ENCODE data around the gene NEFH. TPM values are rescaled to one million over a fixed set of nuclear protein-coding genes. Genes with fewer than 3 reads are reported as not detected.
A peak's percentile ranks its signal among the peaks of the same experiment; 100 is the strongest.

The NEFH gene
- total RNA-seq, 1 donor from 2014 or later: 0.69 TPM

DNA sequence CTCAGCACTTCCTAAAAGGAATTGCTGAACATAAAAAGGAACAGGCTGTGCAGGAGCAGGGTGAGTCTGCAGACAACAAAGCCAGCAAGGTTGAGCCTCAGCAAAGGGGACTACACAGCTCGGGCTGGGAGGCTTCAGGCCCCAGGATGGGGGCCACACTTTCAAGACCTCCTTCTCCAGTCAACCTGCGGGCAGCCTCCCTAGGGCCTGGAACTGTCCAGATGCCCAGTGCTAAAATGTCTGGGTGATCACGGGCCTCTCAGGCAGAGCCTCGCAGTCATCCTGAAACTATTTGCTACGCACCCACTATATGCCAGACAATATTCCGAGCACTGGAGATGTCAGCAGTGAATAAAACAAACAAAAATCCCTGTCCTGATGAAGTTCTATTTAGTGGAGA lies 3.9 kb upstream of the NEFH start:
- TF ChIP-seq, protein P1, sequence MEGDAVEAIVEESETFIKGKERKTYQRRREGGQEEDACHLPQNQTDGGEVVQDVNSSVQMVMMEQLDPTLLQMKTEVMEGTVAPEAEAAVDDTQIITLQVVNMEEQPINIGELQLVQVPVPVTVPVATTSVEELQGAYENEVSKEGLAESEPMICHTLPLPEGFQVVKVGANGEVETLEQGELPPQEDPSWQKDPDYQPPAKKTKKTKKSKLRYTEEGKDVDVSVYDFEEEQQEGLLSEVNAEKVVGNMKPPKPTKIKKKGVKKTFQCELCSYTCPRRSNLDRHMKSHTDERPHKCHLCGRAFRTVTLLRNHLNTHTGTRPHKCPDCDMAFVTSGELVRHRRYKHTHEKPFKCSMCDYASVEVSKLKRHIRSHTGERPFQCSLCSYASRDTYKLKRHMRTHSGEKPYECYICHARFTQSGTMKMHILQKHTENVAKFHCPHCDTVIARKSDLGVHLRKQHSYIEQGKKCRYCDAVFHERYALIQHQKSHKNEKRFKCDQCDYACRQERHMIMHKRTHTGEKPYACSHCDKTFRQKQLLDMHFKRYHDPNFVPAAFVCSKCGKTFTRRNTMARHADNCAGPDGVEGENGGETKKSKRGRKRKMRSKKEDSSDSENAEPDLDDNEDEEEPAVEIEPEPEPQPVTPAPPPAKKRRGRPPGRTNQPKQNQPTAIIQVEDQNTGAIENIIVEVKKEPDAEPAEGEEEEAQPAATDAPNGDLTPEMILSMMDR (IDR thresholded peaks at IDR 0.05; ENCODE audit: unreplicated experiment): no peak
- Mint-ChIP-seq H3K4me1 (ENCODE audit: low read depth) (peaks cover 4% of the 10 kb centered on the region), H3K4me3 (ENCODE audit: low read depth) (no peak overlapping the region), H3K36me3 (ENCODE audit: insufficient read depth) (no peaks in the 10 kb centered on the region), H3K27ac (no peak overlapping the region), H3K27me3 (peaks cover 74% of the 10 kb centered on the region), H3K9me3 (ENCODE audit: low read depth) (no peaks in the 10 kb centered on the region)
- DNase-seq (ENCODE audit: low spot score, unreplicated experiment): no peak

DNA sequence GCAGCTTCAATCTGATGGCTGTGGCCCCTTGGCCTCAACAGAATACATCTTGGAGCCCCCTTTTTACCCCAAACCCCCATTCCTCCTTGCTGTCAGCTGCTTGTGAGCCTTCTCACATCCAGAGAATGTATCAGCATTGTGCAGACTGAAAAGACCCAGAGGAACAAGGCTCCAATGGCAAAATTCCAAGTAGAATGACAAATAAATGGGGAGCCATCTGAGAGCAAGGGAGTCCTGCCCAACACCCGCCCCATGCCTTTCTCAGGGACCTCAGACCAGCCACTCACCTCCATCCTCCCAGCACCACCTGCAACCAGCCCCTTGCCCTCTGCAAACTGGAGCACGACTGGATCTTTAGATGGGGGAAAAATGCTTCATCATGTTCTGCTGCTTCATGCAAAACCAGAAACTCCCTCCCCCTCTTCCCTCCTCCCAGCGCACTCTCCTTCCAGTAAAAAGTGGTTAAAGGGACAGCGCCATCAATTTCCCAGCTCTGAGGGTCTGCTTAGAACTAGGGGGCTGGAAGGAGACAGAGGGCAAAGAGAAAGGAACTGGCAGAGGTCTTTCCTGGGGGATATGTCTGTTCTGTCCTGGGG lies 2.2 kb upstream of the NEFH start:
- TF ChIP-seq, protein P1 (IDR thresholded peaks at IDR 0.05; ENCODE audit: unreplicated experiment): no peak
- Mint-ChIP-seq H3K9me3 (ENCODE audit: low read depth) (peaks cover 3% of the 10 kb centered on the region), H3K36me3 (ENCODE audit: insufficient read depth) (peaks cover 2% of the 10 kb centered on the region), H3K4me1 (ENCODE audit: low read depth) (peaks cover 13% of the 10 kb centered on the region), H3K27ac (no peak overlapping the region), H3K27me3 (peaks cover 75% of the 10 kb centered on the region), H3K4me3 (ENCODE audit: low read depth) (no peak overlapping the region)
- DNase-seq (ENCODE audit: low spot score, unreplicated experiment): no peak

DNA sequence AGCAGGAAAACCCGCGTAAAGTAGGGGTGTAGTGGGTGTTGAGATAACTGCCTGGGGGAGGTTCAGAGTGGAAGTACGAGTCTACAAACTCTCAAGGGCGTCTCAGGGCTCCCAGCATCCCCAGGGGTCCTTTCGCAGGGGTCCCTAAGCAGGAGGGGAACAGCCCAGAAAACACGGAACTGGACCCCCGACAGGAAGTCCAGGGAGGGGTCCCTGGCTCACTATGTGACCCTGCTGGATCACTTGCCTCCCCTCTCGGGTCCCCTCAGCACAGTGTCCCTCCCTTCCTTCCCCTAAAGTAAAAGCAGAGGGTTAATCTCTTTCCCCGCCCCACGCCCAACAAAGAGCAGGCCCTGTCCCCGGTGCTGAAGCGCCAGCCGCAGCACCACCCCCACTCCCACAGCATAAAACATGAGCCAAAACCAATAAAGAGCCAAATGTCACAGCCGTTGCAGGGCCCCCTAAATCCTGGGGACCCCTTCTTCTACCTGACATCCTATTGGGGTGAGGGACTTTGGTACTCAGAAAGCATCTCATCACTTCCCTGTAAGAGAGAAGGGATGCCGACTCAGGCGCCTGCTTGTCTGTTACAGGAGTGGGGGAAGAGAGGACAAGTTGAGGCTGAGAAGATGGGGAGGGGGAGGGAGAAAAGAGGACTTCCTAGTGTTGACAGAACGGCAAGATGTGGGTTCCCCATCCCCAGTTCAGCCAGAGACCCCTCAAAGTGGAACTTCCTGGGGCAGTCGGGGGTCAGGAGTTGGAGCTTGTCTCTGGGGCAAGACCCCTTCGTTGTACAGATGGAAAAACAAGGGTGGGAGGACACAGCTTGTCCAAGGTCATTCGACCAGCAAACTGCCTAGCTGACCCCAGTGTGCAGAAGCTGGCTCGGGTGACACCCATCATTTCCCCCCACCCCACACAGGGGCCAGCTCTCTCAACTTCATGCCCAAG lies 1.4 kb upstream of the NEFH start:
- H3K36me3 Mint-ChIP-seq (ENCODE audit: insufficient read depth): peaks cover 2% of the 10 kb centered on the region
- no peak overlapping the region for H3K27ac Mint-ChIP-seq
- H3K27me3 Mint-ChIP-seq: peaks cover 74% of the 10 kb centered on the region
- peaks cover 13% of the 10 kb centered on the region for H3K4me1 Mint-ChIP-seq (ENCODE audit: low read depth)
- TF ChIP-seq, protein P1 (IDR thresholded peaks at IDR 0.05; ENCODE audit: unreplicated experiment): no peak
- H3K4me3 Mint-ChIP-seq (ENCODE audit: low read depth): no peak overlapping the region
- no peak for DNase-seq (ENCODE audit: low spot score, unreplicated experiment)
- H3K9me3 Mint-ChIP-seq (ENCODE audit: low read depth): peaks cover 3% of the 10 kb centered on the region

DNA sequence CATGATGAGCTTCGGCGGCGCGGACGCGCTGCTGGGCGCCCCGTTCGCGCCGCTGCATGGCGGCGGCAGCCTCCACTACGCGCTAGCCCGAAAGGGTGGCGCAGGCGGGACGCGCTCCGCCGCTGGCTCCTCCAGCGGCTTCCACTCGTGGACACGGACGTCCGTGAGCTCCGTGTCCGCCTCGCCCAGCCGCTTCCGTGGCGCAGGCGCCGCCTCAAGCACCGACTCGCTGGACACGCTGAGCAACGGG lies 169 bp downstream of the NEFH start:
- peaks cover 13% of the 10 kb centered on the region for H3K4me1 Mint-ChIP-seq (ENCODE audit: low read depth)
- no peak for DNase-seq (ENCODE audit: low spot score, unreplicated experiment)
- no peak overlapping the region for H3K4me3 Mint-ChIP-seq (ENCODE audit: low read depth)
- H3K27me3 Mint-ChIP-seq: peaks cover 66% of the 10 kb centered on the region
- H3K9me3 Mint-ChIP-seq (ENCODE audit: low read depth): peaks cover 3% of the 10 kb centered on the region
- H3K27ac Mint-ChIP-seq: no peak overlapping the region
- peaks cover 2% of the 10 kb centered on the region for H3K36me3 Mint-ChIP-seq (ENCODE audit: insufficient read depth)
- TF ChIP-seq, protein P1 (IDR thresholded peaks at IDR 0.05; ENCODE audit: unreplicated experiment): no peak

DNA sequence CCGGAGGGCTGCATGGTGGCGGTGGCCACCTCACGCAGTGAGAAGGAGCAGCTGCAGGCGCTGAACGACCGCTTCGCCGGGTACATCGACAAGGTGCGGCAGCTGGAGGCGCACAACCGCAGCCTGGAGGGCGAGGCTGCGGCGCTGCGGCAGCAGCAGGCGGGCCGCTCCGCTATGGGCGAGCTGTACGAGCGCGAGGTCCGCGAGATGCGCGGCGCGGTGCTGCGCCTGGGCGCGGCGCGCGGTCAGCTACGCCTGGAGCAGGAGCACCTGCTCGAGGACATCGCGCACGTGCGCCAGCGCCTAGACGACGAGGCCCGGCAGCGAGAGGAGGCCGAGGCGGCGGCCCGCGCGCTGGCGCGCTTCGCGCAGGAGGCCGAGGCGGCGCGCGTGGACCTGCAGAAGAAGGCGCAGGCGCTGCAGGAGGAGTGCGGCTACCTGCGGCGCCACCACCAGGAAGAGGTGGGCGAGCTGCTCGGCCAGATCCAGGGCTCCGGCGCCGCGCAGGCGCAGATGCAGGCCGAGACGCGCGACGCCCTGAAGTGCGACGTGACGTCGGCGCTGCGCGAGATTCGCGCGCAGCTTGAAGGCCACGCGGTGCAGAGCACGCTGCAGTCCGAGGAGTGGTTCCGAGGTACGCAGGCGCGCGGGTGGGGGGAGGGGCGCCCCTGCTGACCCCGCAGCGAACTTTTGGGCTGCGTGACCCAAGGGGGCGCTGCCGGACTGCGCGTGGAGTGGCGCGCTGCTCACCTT lies 670 bp downstream of the NEFH start:
- no peak for DNase-seq (ENCODE audit: low spot score, unreplicated experiment)
- Mint-ChIP-seq H3K36me3 (ENCODE audit: insufficient read depth) (peaks cover 2% of the 10 kb centered on the region), H3K27ac (no peak overlapping the region), H3K27me3 (peaks cover 60% of the 10 kb centered on the region), H3K4me3 (ENCODE audit: low read depth) (peak overlapping the region; percentile 61), H3K4me1 (ENCODE audit: low read depth) (peaks cover 13% of the 10 kb centered on the region), H3K9me3 (ENCODE audit: low read depth) (peaks cover 3% of the 10 kb centered on the region)
- TF ChIP-seq, protein P1 (IDR thresholded peaks at IDR 0.05; ENCODE audit: unreplicated experiment): peak; percentile 37

Data from progenitor cell of endocrine pancreas (in vitro differentiated cells).